Measurements from ENCODE around the gene PDX1.

The PDX1 gene

GRCh38 chr13:27971236-27971645 lies 51.4 kb downstream of the PDX1 start:
- no peaks in the 10 kb centered on the region for H4K20me1 ChIP-seq (ENCODE audit: insufficient read depth, low read length)

GRCh38 chr13:27971776-27972477 lies 52.1 kb downstream of the PDX1 start:
- H3K79me2 ChIP-seq (ENCODE audit: insufficient read depth, low read length): no peaks in the 10 kb centered on the region
- H3F3A ChIP-seq (ENCODE audit: insufficient read depth, low read length): no peaks in the 10 kb centered on the region
- TF ChIP-seq CTCF (IDR thresholded peaks at IDR 0.05; ENCODE audit: low read length): no peak
- no peak for TF ChIP-seq EZH2 (IDR thresholded peaks at IDR 0.05; ENCODE audit: borderline replicate concordance, low read length)

More at GRCh38 chr13:27971236-27971645, 51.4 kb downstream of the PDX1 start:
- H3K4me3 ChIP-seq (ENCODE audit: low read depth, low read length, poor library complexity, severe bottlenecking): no peak overlapping the region
- H3F3A ChIP-seq (ENCODE audit: insufficient read depth, low read length): no peaks in the 10 kb centered on the region
- H3K9me2 ChIP-seq (ENCODE audit: low read depth, low read length): no peaks in the 10 kb centered on the region
- no peak overlapping the region for H3K27ac ChIP-seq (ENCODE audit: low read depth, low read length, poor library complexity, severe bottlenecking)
- H2AFZ ChIP-seq (ENCODE audit: low read length): no peak overlapping the region
- H3K9me3 ChIP-seq (ENCODE audit: low read length): no peaks in the 10 kb centered on the region
- no peak overlapping the region for H3K4me2 ChIP-seq (ENCODE audit: low read length)
- TF ChIP-seq EZH2 (IDR thresholded peaks at IDR 0.05; ENCODE audit: borderline replicate concordance, low read length) (no peak), CTCF (IDR thresholded peaks at IDR 0.05; ENCODE audit: low read length) (no peak)
- H3K4me1 ChIP-seq (ENCODE audit: insufficient read depth, low read length, severe bottlenecking): no peaks in the 10 kb centered on the region
- H3K27me3 ChIP-seq (ENCODE audit: insufficient read depth, low read length): no peaks in the 10 kb centered on the region
- no peaks in the 10 kb centered on the region for H3K36me3 ChIP-seq (ENCODE audit: insufficient read depth, low read length)
- H3K9ac ChIP-seq (ENCODE audit: low read length): no peak overlapping the region
- H3K79me2 ChIP-seq (ENCODE audit: insufficient read depth, low read length): no peaks in the 10 kb centered on the region

GRCh38 chr13:27972478-27972820 lies 52.6 kb downstream of the PDX1 start:
- Histone ChIP-seq H3K4me1 (ENCODE audit: insufficient read depth, low read length, severe bottlenecking) (no peaks in the 10 kb centered on the region), H3K27me3 (ENCODE audit: insufficient read depth, low read length) (no peaks in the 10 kb centered on the region), H3K4me3 (ENCODE audit: low read depth, low read length, poor library complexity, severe bottlenecking) (no peak overlapping the region), H3K36me3 (ENCODE audit: insufficient read depth, low read length) (no peaks in the 10 kb centered on the region), H3F3A (ENCODE audit: insufficient read depth, low read length) (no peaks in the 10 kb centered on the region), H2AFZ (ENCODE audit: low read length) (no peak overlapping the region), H3K9me3 (ENCODE audit: low read length) (no peaks in the 10 kb centered on the region), H3K27ac (ENCODE audit: low read depth, low read length, poor library complexity, severe bottlenecking) (no peak overlapping the region), H3K9me2 (ENCODE audit: low read depth, low read length) (no peaks in the 10 kb centered on the region), H3K79me2 (ENCODE audit: insufficient read depth, low read length) (no peaks in the 10 kb centered on the region), H3K9ac (ENCODE audit: low read length) (no peak overlapping the region), H4K20me1 (ENCODE audit: insufficient read depth, low read length) (no peaks in the 10 kb centered on the region), H3K4me2 (ENCODE audit: low read length) (no peak overlapping the region)
- TF ChIP-seq EZH2 (IDR thresholded peaks at IDR 0.05; ENCODE audit: borderline replicate concordance, low read length): no peak
- TF ChIP-seq CTCF (IDR thresholded peaks at IDR 0.05; ENCODE audit: low read length): no peak

More at GRCh38 chr13:27971776-27972477, 52.1 kb downstream of the PDX1 start:
- H2AFZ ChIP-seq (ENCODE audit: low read length): no peak overlapping the region
- no peak overlapping the region for H3K27ac ChIP-seq (ENCODE audit: low read depth, low read length, poor library complexity, severe bottlenecking)
- H3K4me2 ChIP-seq (ENCODE audit: low read length): no peak overlapping the region
- H4K20me1 ChIP-seq (ENCODE audit: insufficient read depth, low read length): no peaks in the 10 kb centered on the region
- H3K4me3 ChIP-seq (ENCODE audit: low read depth, low read length, poor library complexity, severe bottlenecking): no peak overlapping the region
- H3K4me1 ChIP-seq (ENCODE audit: insufficient read depth, low read length, severe bottlenecking): no peaks in the 10 kb centered on the region
- no peaks in the 10 kb centered on the region for H3K27me3 ChIP-seq (ENCODE audit: insufficient read depth, low read length)
- no peaks in the 10 kb centered on the region for H3K9me3 ChIP-seq (ENCODE audit: low read length)
- no peak overlapping the region for H3K9ac ChIP-seq (ENCODE audit: low read length)
- H3K9me2 ChIP-seq (ENCODE audit: low read depth, low read length): no peaks in the 10 kb centered on the region
- H3K36me3 ChIP-seq (ENCODE audit: insufficient read depth, low read length): no peaks in the 10 kb centered on the region
